HG02610 (cell line): ENCODE measurements around the gene SETD2.

Source experiments
- ATAC-seq: cut with Tn5 transposase; IDR thresholded peaks from one replicate; pipeline ENCODE4 v1.9.1; 2021; ENCODE audit warnings: mild to moderate bottlenecking, moderate library complexity; ENCODE audit not compliant: unreplicated experiment

SETD2 gene

GRCh38 chr3:46970391-46971091, 193.4 kb downstream of the SETD2 start:
- no peak for ATAC-seq

GRCh38 chr3:46968783-46969428, 195.0 kb downstream of the SETD2 start:
- no peak for ATAC-seq

GRCh38 chr3:46966811-46967210, 197.1 kb downstream of the SETD2 start:
- ATAC-seq = no peak
